Activated naive CD8-positive, alpha-beta T cell treated with anti-CD3 and anti-CD28 coated beads, Interleukin-2, amount 10 ng/mL, durations not matched to agents 7 days and 5 days (primary cell): ENCODE measurements around the gene PCDHGA1. TPM values are rescaled to one million over a fixed set of nuclear protein-coding genes. Genes with fewer than 3 reads are reported as not detected.
A peak's percentile ranks its signal among the peaks of the same experiment; 100 is the strongest.

ENCODE experiments used
- ATAC-seq: fragments of 150-1000 bp; cut with Tn5 transposase; one replicate; pipeline ENCODE4 v1.10.0; 2021; ENCODE audit warnings: low read depth, moderate library complexity
- POLR2A ChIA-PET: fragments of 350-600 bp; sonication (Branson Sonifier 250); formaldehyde crosslinking; loops from one replicate; lab custom pipeline; 2021; ENCODE audit warnings: antibody characterized with exemption; lab: Charles Lee
- DNase-seq: peaks from one replicate; pipeline ENCODE4 v3.0.0; 2021
- H3K27ac Mint-ChIP-seq: one replicate; pipeline ENCODE4 v1.8.0; 2022; ENCODE audit warnings: mild to moderate bottlenecking, mixed read lengths
- H3K27me3 Mint-ChIP-seq: one replicate; pipeline ENCODE4 v1.8.0; 2022; ENCODE audit warnings: mild to moderate bottlenecking, moderate library complexity, mixed read lengths
- H3K36me3 Mint-ChIP-seq: one replicate; pipeline ENCODE4 v1.8.0; 2021; ENCODE audit warnings: mild to moderate bottlenecking, mixed read lengths
- H3K4me1 Mint-ChIP-seq: one replicate; pipeline ENCODE4 v1.8.0; 2021; ENCODE audit warnings: mixed read lengths
- H3K4me3 Mint-ChIP-seq: one replicate; pipeline ENCODE4 v1.8.0; 2022; ENCODE audit warnings: mild to moderate bottlenecking, moderate library complexity, mixed read lengths
- H3K9me3 Mint-ChIP-seq: one replicate; pipeline ENCODE4 v1.8.0; 2021; ENCODE audit warnings: mixed read lengths
- total RNA-seq, 2 experiments: library from RNA; stranded (reverse); gene quantifications; one replicate each; pipeline ENCODE4 v1.2.3, GENCODE V29; 2021

Gene PCDHGA1
- total RNA-seq, 2 experiments from 2014 or later, result 0.11 to 0.31 TPM

- POLR2A ChIA-PET, result no interaction called here
- DNase-seq (no peak), ATAC-seq (no peak)
- Mint-ChIP-seq H3K4me1 (peaks cover 4% of the 10 kb centered on the region), H3K36me3 (no peaks in the 10 kb centered on the region), H3K27ac (no peak overlapping the region), H3K27me3 (peaks cover 57% of the 10 kb centered on the region), H3K9me3 (no peaks in the 10 kb centered on the region), H3K4me3 (no peak overlapping the region)
These were observed 164.6 kb downstream of the PCDHGA1 start for GRCh38 chr5:141494761-141495452.

DNA sequence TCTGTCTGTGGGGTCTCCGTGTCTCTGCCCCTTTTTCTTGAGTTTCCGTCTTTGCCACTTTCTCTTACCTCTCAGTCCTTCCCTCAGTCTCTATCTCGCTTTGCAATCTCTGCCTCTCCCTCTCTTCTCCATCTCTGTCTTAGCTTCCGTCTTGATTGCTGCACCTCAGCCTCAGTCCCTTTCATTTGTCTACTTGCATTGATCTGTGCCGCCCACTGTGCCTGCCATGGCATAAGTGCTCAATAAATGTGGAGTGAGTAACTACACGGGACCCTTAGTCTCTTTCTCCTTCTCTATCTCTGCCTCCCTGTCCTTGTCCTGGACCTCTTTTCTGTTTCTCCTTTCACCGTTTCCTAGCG is 165.1 kb downstream of the PCDHGA1 start:
- H3K27me3 Mint-ChIP-seq, result peaks cover 55% of the 10 kb centered on the region
- H3K4me1 Mint-ChIP-seq, result peaks cover 4% of the 10 kb centered on the region
- POLR2A ChIA-PET, result no interaction called here
- DNase-seq (no peak), ATAC-seq (no peak)
- no peaks in the 10 kb centered on the region for H3K9me3 Mint-ChIP-seq
- no peaks in the 10 kb centered on the region for H3K36me3 Mint-ChIP-seq
- H3K4me3 Mint-ChIP-seq, result no peak overlapping the region
- no peak overlapping the region for H3K27ac Mint-ChIP-seq

DNA sequence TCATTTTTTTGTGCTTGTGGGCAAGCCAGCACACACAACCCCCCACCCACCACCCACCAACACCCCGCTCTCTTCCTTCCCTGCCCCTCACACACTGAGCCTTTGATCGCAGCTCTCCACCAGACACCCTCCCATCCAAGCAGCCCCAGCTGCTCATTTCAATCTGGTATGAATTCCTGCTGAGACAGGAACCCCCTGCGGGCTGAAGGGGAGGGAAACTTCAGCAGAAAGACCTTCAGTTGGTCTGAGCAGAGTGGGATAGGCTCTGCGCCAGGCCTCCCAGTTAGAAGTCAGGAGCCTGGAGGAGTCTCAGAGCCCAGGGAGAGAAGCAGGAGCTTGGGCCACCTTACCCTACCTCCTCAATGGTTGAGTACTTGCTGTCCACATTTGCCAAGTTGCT is 165.7 kb downstream of the PCDHGA1 start:
- POLR2A ChIA-PET, result no interaction called here
- DNase-seq (no peak), ATAC-seq (no peak)
- Mint-ChIP-seq H3K27me3 (peaks cover 50% of the 10 kb centered on the region), H3K27ac (no peak overlapping the region), H3K4me3 (no peak overlapping the region), H3K4me1 (peaks cover 4% of the 10 kb centered on the region), H3K36me3 (no peaks in the 10 kb centered on the region), H3K9me3 (no peaks in the 10 kb centered on the region)

DNA sequence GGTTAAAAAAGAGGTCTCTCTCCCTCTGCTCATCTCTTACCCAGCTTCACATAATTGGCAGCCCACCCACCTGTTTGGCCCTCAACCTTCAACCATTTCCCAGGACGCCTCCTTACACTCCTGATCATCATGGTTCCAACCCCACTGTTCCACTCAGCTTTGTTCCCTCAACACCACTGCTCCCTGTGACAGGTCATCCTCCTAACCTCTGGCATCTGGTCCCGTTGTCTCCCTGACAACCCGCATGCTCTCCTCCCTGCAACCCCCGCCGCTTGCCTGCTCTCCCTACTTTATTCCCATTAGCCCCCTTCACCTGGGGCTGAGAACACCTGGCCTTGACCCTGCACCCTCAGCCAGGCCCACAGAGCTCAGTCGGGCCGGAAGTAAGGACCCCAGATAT is 171.4 kb downstream of the PCDHGA1 start:
- Mint-ChIP-seq H3K4me1 (no peaks in the 10 kb centered on the region), H3K27me3 (peaks cover 16% of the 10 kb centered on the region), H3K4me3 (no peak overlapping the region), H3K27ac (no peak overlapping the region), H3K36me3 (no peaks in the 10 kb centered on the region), H3K9me3 (no peaks in the 10 kb centered on the region)
- no peak for ATAC-seq
- no peak for DNase-seq
- POLR2A ChIA-PET, result no interaction called here

DNA sequence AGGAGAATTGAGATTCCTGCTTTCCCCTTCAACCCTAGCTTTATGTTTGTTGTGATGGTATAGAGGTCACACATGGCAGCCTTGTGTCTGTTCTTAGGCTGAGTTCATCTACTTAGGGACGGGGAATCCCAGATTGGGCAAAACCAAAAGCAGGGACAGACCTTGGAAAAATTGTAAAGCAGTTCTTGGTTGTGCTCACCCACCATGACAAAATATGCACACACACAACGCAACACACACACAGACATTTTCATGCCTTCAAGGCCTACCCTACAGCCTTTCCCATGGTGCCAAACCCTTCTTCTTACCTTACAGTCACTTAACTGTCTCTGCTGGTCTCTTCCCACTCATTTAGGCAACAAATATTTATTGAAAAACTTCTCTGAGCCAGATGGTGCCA is 173.4 kb downstream of the PCDHGA1 start:
- ATAC-seq (no peak), DNase-seq (no peak)
- Mint-ChIP-seq H3K4me1 (no peaks in the 10 kb centered on the region), H3K9me3 (no peaks in the 10 kb centered on the region), H3K4me3 (no peak overlapping the region), H3K36me3 (no peaks in the 10 kb centered on the region), H3K27me3 (peaks cover 11% of the 10 kb centered on the region), H3K27ac (no peak overlapping the region)
- POLR2A ChIA-PET, result no interaction called here

- POLR2A ChIA-PET, result no interaction called here
These were observed 173.9 kb downstream of the PCDHGA1 start for GRCh38 chr5:141504216-141504615.

DNA sequence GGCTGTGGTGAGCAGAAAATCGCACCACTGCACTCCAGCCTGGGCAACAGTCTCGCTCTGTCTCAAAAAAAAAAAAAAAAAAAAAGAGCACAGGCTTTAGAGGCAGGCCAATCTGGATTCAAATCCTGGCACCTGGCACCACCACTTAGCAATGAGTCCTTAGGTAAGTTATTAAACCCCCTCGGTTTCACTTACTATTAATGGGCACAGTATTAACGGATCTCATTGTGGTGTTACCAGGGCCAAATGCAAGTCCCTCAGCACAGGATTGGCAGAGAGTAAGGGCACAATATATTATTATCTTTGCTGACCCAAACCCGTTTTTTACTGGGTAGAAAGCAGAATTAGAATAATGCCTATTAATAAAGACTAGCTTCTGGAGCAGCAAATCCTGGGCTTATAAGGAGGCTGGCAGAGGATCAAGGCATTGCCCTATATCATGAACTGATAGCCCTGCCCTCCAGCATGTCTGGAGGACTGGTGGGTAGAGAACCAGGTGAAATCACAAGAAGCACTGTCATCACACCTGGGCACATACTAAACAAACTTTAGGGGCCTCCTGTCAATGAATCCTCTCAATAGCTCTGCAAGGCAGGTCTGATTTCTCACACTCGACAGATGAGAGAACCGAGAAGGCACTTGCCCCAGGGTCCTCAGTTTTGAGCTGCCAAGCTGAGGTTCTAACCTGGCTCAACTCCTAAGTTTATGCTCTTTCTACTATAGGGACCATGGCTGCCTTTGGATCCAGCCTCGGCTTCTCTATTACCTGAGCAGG is 176.3 kb downstream of the PCDHGA1 start:
- H3K27ac Mint-ChIP-seq, result no peak overlapping the region
- H3K4me1 Mint-ChIP-seq, result no peaks in the 10 kb centered on the region
- H3K36me3 Mint-ChIP-seq, result no peaks in the 10 kb centered on the region
- no peak overlapping the region for H3K4me3 Mint-ChIP-seq
- H3K27me3 Mint-ChIP-seq, result peaks cover 6% of the 10 kb centered on the region
- POLR2A ChIA-PET, result no interaction called here
- no peak for DNase-seq
- H3K9me3 Mint-ChIP-seq, result no peaks in the 10 kb centered on the region
- ATAC-seq, result no peak

More at GRCh38 chr5:141504216-141504615, 173.9 kb downstream of the PCDHGA1 start:
- peaks cover 10% of the 10 kb centered on the region for H3K27me3 Mint-ChIP-seq
- no peak overlapping the region for H3K4me3 Mint-ChIP-seq
- no peak overlapping the region for H3K27ac Mint-ChIP-seq
- H3K36me3 Mint-ChIP-seq, result no peaks in the 10 kb centered on the region
- H3K4me1 Mint-ChIP-seq, result no peaks in the 10 kb centered on the region
- DNase-seq (no peak), ATAC-seq (no peak)
- H3K9me3 Mint-ChIP-seq, result no peaks in the 10 kb centered on the region

- H3K9me3 Mint-ChIP-seq, result no peaks in the 10 kb centered on the region
- H3K27ac Mint-ChIP-seq, result no peak overlapping the region
- POLR2A ChIA-PET, result no interaction called here
- no peaks in the 10 kb centered on the region for H3K36me3 Mint-ChIP-seq
- H3K27me3 Mint-ChIP-seq, result peaks cover 3% of the 10 kb centered on the region
- H3K4me3 Mint-ChIP-seq, result no peak overlapping the region
- no peak for ATAC-seq
- no peak for DNase-seq
- H3K4me1 Mint-ChIP-seq, result no peaks in the 10 kb centered on the region
These were observed 177.2 kb downstream of the PCDHGA1 start for GRCh38 chr5:141507387-141508091.

DNA sequence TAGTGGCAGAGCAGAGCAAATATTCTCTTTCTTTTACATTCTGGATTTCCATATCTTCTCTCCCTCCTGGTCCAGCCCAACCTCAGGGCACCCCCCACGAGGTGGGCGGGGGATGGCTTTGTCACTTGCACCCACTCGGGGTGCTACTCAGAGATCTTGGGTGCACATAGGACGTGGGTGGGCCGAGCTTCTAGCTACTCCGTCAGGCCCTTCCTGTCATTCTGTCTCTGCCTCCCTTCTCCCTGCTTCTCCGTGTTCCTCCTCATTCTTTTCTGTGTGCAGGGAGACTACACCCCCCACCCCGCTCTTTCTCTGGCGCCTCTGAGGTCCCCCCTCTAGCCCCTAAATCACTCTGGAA is 178.1 kb downstream of the PCDHGA1 start:
- no peak overlapping the region for H3K27ac Mint-ChIP-seq
- DNase-seq, result no peak
- no peak overlapping the region for H3K4me3 Mint-ChIP-seq
- H3K4me1 Mint-ChIP-seq, result peaks cover 5% of the 10 kb centered on the region
- H3K36me3 Mint-ChIP-seq, result peaks cover 4% of the 10 kb centered on the region
- H3K9me3 Mint-ChIP-seq, result no peaks in the 10 kb centered on the region
- ATAC-seq, result no peak
- POLR2A ChIA-PET, result no interaction called here
- H3K27me3 Mint-ChIP-seq, result peaks cover 3% of the 10 kb centered on the region

DNA sequence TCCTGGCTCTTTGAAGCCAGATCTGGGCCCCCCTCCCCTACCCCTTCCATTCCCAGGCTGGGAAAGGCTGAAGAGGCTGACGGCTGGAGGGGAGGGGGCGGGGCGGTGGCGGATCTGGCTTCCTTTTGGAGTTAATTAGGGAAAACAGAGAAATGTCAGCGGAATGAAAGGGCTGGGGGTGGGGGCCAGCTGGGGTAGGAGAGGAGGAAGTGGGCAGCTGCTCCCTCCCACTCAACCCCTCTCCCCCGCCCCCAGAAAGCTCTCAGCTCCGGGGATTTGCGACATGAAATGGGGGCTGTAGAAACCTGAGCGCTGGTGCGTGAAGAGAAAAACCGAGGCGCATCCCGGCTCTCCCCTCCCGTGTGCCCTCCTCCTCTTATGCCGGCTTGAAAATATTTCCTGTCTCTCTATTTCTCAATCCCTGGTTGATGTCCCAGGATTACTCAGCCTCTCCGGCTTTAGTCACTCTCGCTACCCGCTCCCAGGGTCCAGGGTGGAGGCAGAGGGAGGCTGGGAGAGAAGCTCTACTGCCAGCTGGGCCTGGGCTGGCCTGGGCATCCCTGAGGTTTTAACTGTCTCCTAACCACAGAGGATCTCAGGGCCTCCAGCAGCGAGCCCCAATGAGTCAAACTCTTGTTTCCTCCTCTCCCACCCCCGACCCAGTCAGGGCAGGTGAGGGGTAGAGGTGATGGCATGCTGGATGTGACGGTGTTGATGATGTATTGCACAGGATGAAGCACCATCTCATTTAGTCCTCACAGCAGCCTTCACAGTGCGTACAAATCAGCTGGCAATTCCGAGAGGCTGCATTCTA is 178.7 kb downstream of the PCDHGA1 start:
- no peak overlapping the region for H3K27ac Mint-ChIP-seq
- DNase-seq (no peak), ATAC-seq (no peak)
- H3K36me3 Mint-ChIP-seq, result peaks cover 6% of the 10 kb centered on the region
- POLR2A ChIA-PET, result interaction anchor here (0.6 kb wide), 1 partner anchor 174 kb away, joined by 4 read pairs; no protein-coding TSS in a partner anchor
- H3K4me3 Mint-ChIP-seq, result no peak overlapping the region
- H3K27me3 Mint-ChIP-seq, result peaks cover 3% of the 10 kb centered on the region
- peaks cover 10% of the 10 kb centered on the region for H3K4me1 Mint-ChIP-seq
- H3K9me3 Mint-ChIP-seq, result no peaks in the 10 kb centered on the region

- Mint-ChIP-seq H3K27me3 (no peaks in the 10 kb centered on the region), H3K4me1 (peaks cover 17% of the 10 kb centered on the region), H3K27ac (no peak overlapping the region), H3K4me3 (no peak overlapping the region), H3K36me3 (peaks cover 6% of the 10 kb centered on the region), H3K9me3 (no peaks in the 10 kb centered on the region)
- ATAC-seq, result no peak
- POLR2A ChIA-PET, result no interaction called here
- no peak for DNase-seq
These were observed 179.8 kb downstream of the PCDHGA1 start for GRCh38 chr5:141510160-141510559.

GRCh38 chr5:141510850-141511601 is 180.7 kb downstream of the PCDHGA1 start:
- H3K4me3 Mint-ChIP-seq, result no peak overlapping the region
- DNase-seq (no peak), ATAC-seq (no peak)
- H3K27ac Mint-ChIP-seq, result peak overlapping the region; percentile 42
- H3K27me3 Mint-ChIP-seq, result no peaks in the 10 kb centered on the region
- H3K4me1 Mint-ChIP-seq, result peaks cover 23% of the 10 kb centered on the region
- no peaks in the 10 kb centered on the region for H3K9me3 Mint-ChIP-seq
- peaks cover 7% of the 10 kb centered on the region for H3K36me3 Mint-ChIP-seq
- POLR2A ChIA-PET, result no interaction called here
